Fibroblast of skin of scalp (primary cell): Measurements from ENCODE around the gene CBY1. TPM values are rescaled to one million over a fixed set of nuclear protein-coding genes. Genes with fewer than 3 reads are reported as not detected.
"Not testable (repeated sequence)": the region's sequence is repeated elsewhere in the genome, so short reads cannot be mapped to it uniquely, and the experiment has no call there.

ENCODE experiments used
- DNase-seq: peaks from one replicate; pipeline ENCODE4 v3.0.0-alpha.2; 2013
- polyA plus RNA-seq, 2 experiments: library from polyadenylated mRNA; unstranded; fragments of 120-200 nt; gene quantifications; one replicate each; pipeline ENCODE4 v1.2.1, GENCODE V29; 2013; ENCODE audit not compliant: insufficient read length in 2 of 2

The CBY1 gene
- polyA plus RNA-seq (2013, experiment 1 of 2; ENCODE audit: insufficient read length) = 22.7 TPM
- polyA plus RNA-seq (2013, experiment 2 of 2; ENCODE audit: insufficient read length) = 26.9 TPM

DNA sequence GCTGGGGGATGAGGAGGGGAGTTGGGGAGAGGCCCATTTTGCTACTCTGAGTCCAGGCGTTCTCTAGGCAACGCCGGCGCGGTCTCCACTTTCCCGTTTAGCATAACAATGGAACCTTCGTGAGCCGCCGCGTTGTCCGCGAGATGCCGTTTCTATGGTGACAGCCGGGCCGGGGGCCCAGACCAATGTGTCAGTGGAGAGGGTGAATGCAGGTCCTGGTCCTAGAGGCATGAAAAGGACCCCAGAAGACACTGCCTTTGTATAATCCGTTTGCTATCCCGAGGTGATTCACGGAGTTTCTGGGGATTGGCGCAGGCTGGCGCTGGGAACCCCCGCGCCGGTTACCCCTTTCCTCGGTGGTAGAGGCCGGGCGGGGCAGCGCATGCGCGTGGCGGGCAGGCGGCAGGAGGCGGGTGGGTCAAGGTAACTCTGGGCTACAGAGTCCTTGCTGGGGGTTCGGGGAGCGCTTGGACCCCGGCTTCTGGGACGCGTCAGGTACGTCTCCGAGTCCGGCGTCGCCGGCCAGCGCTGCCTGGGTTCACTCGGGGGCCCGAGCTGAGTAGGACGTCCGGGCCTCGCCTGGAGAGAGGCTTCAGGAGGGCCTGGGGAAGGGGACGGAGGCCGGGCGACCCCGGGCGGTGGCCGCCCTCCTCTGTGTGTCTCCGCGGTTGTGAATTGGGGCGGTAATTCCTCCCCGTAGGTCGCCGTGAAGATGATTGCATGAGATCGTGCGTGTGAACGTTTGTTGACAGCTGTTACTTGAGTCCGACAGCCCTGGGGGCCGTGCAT, at the start of gene CBY1, which contains the start of gene FAM227A:
Gene CBY1 (plus strand): TSS at position 383 of the 789 bp plus-strand sequence. CDS start 11,417 bp downstream, outside the sequence.
Gene FAM227A (minus strand): TSS at position 137 of the 789 bp plus-strand sequence. CDS start 6,224 bp downstream, outside the sequence.
- DNase-seq = peak; percentile 83

DNA sequence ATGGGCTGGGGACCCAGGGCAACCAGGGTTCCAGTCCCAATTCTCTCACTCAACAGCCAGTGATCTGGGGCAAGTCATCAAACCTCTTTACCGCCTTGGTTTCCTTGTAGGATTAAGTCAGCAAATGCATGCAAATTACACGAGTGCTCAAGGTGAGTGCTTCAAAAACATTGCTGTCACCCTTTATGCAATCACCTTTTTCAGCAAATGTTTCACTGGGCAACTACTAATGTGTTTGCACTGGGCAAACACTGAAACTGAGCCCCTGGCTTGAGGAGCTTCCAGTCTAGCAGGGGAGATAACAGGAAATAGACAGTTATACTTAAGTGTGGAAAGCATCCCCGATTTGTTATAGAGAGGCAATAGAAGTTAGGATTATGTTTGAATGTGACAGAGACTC, 48.8 kb upstream of the CBY1 start:
- no peak for DNase-seq

DNA sequence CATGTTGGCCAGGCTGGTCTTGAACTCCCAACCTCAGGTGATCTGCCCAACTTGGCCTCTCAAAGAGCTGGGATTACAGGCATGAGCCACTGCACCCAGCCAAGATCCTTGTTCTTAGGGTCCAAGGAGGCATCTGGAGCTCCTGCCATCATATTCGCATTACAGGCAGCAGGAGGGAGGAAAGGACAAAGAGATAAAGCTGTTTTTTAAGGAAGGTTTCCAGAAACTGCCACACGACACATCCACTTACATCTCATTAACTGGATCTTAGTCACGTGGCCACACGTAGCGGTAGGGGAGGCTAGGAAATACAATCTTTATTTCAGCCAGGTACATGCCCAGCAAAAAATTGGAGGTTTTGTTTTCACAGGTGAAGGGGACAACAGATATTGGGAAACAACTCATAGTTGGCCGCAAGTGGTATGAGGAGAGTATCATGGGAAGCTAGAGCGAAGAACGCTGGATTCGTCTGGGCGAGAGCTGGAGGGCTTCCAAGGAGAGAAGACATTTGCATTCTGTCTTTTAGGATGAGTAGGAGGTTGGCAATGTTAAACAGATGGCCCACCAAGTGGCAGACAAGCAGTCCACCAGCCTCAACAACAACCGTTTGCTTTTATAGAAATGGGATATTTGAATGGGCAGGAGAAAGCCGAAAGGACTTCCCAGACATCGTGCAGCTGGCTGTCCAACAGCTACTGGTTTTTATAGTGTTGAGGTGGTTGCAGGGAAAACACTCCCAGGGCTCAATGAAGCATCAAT, 47.3 kb upstream of the CBY1 start:
- DNase-seq = no peak

DNA sequence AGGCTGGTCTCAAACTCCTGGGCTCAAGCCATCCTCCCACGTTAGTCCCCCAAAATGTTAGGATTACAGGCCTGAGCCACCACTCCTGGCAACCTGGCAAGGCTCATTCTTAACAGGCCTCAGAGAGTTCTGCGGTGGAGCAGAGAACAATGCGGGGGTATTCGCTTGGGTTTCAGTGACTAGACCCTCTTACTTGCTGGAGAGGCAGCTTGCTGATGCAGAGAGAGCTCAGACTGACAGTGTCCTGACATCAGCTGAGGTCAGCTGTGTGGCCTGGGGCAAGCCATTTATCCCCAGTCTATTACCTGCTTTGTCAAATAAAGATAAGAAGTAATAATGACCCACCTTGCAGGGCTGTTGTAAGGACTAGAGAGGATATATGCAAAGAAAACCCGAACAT, 46.2 kb upstream of the CBY1 start:
- no peak for DNase-seq

DNA sequence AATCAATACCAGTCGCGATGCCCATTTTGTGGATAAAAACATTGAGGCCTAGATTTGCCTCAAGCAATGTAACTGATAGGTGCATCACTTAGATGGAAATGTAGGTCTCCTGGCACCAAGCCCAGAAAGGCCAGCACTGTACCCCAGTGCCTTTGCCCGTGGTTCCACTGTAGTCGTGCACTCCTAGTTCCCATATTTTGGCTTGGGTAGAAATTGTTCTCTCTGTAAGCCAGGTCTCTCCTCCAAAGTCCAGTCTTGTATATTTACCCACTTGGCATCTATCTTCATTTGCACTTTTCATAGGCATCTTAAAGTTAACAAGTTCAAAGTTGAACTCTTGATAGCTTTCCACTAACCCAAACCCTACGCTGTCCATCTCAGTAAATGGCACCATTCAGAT, 44.9 kb upstream of the CBY1 start:
- no peak for DNase-seq

DNA sequence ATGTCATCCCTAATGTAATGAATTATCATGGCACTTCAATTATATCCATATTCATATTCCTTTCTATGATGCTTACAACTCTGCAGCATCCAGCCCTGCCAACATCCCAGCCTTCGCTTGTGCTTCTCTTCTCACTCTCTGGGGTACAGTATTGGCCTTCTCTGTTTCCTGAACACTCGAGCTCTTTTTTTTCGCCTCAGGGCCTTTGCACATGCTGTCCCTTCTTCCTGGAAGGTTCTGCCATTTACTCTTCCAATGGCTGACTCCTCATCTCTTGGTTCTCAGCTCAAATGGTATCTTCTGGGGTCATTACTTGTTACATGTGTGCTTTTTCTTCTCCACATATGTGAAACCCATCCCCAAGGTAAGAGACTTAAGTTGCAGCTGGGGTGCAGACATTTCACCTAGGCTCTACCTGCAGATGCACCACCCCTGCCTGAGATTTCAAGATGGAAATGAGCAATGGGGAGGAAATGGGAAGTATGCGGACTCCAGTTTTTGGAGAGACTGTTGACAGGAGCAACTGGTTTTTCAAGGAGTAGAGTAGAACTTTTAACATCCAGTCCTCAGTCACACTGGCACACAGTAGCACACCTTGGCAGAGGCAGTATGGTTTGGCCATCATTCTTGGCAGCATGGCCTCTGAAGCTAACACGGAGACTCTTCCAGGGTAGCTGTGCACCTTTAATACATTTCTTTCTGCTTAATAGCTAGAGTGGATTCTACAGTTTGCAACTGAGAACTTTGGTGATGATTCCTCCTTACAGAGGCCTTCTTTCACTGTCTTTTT, 44.0 kb upstream of the CBY1 start:
- no peak for DNase-seq

DNA sequence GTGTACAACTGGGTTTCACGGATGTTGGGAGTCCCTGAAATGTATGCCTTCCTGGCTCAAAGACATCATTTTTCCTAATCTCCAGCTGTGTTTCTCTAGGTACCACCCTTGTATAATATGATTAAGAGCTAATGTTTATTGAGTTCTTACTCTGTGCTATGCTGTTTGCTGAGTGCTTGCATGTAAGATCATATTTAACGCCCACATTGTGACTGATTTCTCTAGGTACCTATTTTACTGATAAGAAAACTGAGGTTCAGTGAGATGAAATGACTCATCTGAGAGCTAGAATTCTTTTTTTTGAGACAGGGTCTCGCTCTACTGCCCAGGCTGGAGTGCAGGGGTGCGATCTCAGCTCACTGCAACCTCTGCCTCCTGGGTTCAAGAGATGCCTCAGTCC, 42.9 kb upstream of the CBY1 start:
- DNase-seq = no peak

DNA sequence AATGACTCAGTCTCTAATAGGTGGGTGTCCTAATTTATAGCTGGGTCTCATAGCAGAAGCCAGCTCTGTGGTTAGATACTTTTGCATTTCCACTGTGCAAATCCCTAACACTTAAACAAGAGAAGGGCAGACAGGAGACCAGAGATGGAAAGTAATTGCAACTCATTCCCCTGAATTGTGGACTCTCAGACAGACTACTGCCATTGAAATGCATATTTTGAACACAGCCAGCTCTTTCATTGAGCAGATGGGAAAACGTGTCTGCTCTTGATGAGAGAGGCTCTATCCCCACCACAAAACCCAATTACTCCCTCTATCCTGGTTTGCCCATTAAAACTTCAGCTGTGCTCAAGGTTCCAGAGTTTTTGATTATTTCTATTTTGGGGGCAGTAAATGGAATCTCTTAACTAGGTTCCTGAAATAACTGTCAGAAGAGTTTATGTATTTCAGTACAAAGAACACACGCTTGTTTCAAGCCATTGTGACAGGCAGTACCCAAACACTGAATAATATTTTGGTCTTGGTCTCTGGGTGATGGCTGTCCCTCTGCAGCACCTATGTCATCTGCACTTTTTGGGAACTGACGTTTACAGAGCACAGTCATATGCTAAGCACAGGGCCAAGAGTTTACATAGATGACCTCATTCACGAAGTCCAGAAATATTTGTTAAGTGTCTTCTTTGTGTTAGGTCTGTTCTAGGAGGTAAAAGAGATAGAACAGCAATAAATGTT, 41.9 kb upstream of the CBY1 start:
- no peak for DNase-seq

DNA sequence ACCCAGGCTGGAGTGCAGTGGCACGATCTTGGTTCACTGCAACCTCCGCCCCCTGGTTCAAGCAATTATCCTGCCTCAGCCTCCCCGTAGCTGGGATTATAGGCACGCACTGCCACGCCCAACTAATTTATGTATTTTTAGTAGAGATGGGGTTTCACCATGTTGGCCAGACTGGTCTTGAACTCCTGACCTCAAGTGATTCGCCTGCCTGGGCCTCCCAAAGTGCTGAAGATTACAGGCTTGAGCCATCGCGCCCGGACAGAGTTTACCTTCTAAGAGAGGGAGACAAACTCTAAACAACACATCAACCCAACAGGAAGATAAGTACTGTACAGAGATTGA, 41.4 kb upstream of the CBY1 start:
- not testable (repeated sequence) for DNase-seq

DNA sequence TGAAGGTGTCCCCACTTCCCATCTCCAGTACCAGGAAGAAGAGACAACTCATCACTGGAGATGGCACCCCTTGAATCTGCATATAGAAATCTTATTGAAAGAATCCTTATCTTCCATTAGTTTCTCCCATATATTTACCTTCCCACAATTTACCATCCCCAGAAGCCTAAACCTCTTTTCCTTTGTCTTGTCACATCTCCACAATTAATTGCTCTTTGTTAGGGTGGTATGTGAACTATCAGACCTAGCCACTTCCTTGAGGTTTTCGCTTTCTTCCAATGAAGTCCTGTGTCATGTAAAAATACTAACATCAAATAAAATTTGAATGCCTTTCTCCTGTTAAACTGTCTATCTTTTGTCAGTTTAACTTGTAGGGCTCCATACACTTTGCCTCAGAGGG, 38.2 kb upstream of the CBY1 start:
- no peak for DNase-seq

DNA sequence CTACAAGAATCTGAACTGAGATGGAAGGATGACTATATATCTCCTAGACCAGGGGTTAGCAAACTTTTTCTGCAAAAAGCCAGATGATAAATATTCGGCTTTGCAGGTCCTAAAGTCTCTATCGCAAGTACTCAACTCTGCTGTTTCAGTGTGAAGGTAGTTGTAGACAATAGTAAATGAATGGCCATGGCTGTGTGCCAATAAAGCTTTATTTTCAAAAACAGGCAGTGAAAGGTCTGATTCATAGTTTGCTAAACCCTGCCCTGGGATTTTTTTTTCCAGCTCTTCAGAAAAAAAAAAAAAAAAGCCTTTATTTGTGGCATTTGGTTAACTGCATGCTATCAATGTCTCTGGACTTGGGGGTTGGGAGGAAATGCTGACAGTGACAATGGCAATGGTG, 37.8 kb upstream of the CBY1 start:
- DNase-seq = no peak

DNA sequence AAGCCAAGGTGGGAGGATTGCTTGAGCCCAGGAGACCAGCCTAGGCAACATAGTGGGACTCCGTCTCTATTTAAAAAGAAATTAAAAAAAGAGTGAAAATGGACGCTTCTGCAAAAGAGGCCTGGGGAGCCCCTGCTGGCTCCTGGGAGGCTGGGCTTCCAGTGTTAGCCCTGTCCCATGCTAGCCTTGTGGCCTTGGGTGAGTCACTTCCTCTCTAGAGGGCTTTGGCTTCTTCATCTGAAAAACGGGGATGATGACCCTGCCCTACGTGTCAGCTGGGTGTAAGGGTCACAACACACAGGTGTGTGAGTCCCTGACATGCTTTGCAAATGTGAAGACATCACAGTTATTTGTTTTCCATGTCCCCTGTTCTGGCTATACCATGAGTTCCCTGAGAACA, 33.1 kb upstream of the CBY1 start:
- DNase-seq = no peak

DNA sequence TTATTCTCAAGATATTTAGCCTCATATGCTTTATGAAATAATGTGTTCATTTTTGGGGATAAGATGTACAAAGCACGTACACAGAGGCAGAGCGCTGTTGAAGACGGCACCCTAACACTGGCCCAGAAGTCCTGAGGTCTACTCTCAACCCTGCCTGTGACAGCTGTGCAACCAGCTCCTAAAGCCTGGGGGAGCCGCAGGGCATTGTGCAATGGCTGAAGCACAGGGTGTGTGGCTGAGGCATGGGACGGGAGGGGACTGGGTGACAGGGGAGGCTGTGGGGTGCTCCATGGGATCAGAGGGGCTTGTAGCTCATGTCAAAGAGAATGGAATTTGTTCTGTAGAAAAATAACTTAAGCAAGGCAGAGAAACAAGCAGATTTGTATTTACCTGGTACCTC, 28.0 kb upstream of the CBY1 start:
- no peak for DNase-seq

DNA sequence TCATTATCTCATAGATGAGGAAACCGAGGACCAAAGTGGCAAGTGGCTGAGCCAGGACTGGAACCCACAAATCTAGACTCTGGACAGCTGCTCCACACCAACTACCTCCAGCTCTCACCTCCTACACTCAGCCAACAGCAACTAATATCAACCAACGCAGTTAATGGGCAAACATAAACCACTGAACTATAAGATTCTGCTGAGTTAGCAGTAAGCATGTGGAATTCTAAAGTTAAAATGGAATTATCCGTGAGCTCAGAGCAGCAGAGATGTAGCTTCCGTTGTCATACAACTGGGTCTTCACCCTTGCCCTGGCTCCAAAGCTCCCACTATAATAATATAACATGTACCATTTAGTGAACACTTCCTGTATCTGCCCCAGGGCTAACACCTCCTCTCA, 27.3 kb upstream of the CBY1 start:
- no peak for DNase-seq

DNA sequence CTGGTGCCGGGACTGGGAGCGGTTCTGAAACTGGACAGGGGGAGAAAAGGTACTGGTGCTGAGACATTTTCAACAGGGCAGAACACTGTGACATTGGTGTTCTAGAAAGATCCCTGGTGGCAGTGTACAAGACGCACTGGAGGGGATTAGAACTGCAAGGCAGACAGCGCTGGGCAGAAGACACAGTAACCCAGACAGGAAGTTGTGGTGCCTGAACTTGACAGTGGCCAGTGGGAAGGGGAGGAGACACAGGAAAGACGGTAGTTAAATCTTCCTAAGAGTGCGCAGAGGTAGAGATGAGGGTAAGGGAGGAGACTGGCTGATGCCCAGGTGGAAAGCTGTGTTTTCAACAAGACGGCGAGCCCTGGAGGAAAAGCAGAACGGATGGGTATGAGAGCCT, 24.7 kb upstream of the CBY1 start:
- no peak for DNase-seq

DNA sequence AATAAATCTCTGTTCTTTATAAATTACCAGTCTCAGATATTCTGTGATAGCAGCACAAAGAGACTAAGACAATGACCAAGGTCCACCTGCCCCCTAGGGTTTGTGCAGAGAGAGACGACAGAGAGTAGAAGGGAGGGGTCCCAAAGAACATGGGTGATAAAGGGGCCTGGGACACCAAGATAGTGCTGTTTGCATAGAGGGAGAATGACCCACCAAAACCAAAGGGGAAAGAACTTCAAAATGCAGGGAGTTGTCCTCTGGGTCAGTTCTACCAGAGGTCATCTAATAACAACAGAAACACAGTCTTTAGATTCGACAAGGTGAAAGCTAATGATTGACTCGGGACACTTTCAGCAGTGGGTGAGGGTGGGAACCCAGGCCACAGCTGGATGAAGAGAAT, 23.9 kb upstream of the CBY1 start:
- DNase-seq = no peak

DNA sequence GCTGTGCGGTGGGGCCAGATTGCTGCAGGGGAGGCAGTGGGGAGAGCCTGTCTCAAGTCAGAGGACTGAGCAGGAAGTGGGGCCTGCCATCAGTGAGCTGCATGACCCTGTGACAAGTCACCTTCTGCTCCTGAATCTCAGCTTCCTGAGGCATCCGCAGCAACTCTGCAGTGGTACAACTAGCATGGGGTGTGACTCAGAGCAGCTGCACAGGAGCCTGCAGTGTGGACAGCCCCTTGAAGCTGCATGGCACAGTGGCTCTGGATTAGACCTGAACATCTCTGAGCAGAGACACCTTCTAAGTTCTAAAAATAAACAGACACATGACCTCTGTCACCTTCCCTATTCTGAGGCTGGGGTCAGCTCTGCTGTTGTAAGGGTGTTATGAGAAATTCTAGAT, 18.2 kb upstream of the CBY1 start:
- no peak for DNase-seq

DNA sequence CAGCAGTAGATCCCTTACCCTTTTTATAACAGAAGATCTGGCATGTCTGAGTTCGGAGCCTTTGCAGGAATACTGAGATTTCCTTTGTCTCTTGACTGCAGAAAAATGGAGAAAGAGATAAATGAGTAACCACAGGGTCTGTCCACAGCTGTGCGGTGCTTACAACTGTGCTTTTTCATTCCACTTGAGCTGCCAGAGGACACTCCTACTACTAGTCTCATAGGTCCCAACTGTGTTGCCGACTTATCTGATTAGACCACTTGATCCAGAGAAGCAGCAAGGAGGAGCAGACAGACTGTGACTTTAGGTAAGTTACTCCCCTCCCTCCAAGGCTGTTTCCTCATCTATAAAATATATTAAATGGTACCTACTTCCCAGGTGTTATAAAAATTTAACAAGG, 17.7 kb upstream of the CBY1 start:
- no peak for DNase-seq

DNA sequence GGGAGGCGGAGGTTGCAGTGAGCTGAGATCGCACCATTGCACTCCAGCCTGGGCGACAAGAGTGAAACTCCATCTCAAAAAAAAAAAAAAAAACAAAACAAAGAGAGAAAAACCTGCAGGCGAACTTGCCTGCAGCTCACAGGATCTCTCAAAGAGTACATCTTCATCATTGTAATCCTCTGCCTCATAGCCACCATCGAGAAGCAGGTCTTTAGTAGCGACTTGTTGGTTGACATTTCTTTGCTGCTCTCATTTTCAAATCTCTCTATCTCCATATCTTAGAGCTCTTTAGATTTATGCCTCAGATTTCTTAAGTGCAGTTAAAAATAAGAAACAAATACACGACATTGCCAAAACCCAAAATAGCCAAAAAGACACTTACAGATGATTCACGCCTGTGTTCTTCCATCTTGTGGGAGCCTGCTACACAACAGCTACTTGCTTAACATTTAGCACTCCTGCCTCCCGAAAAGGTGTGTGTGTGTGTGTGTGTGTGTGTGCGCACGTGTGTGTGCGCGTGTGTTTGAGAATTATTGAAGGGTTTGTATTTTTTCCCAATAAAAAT, 14.9 kb upstream of the CBY1 start:
- DNase-seq = no peak

DNA sequence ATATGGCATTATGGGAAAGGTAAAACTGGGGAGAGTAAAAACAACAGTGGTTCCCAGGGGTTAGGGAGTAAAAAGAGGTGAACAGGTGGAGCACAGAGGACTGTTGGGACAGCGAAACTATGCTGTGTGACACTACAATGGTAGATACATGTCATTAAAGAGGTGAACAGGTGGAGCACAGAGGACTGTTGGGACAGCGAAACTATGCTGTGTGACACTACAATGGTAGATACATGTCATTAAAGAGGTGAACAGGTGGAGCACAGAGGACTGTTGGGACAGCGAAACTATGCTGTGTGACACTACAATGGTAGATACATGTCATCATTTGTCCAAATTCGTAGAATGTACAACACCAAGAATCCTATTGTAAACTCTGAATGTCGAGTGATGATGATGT, 12.2 kb upstream of the CBY1 start:
- not testable (repeated sequence) for DNase-seq

DNA sequence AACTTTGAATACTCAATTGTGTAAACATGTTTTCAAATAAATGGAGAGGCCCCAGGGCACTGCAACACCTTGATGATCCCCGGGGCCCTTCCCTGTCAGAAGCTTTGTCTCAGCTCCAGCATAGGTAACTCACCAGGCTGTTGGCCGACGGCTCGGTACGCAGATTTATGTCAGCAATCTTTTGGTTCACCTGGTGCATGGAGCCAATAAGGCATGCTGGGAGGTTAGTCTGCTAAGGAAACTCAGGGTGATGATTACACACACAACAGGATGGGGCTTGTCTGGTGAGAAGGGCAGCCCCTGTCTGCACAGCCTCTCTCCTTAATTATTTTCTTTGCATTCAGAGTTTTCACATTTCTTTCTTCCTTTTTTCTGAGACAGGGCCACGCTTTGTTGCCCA, 11.0 kb upstream of the CBY1 start:
- no peak for DNase-seq
